DMS114 treated with DMSO at 0.1 percent for 48 hours (cell line): Measurements from ENCODE around the gene TCIRG1.

ENCODE experiments used
- DNase-seq: peaks from one replicate; lab custom pipeline; 2025; ENCODE audit not compliant: unreplicated experiment; lab: John Stamatoyannopoulos, UW

TCIRG1 gene

DNA sequence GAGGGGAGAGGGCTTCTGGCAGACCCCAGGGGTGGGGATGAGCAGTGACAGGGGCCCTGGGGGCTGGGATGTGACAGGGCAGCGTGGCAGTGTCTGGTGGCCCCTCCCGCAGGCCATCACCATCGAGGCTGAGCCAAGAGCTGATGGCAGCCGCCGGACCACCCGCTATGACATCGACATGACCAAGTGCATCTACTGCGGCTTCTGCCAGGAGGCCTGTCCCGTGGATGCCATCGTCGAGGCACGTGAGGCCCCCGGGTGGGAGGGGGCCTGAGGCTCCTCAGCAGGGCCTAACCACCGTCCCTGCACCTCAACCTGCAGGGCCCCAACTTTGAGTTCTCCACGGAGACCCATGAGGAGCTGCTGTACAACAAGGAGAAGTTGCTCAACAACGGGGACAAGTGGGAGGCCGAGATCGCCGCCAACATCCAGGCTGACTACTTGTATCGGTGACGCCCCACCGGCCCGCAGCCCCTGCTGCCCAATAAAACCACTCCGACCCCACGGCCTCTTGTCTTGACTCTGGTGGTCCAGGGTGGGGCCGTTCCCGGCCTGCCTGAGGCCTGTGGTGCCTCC is 2.6 kb upstream of the TCIRG1 start:
- no peak for DNase-seq

DNA sequence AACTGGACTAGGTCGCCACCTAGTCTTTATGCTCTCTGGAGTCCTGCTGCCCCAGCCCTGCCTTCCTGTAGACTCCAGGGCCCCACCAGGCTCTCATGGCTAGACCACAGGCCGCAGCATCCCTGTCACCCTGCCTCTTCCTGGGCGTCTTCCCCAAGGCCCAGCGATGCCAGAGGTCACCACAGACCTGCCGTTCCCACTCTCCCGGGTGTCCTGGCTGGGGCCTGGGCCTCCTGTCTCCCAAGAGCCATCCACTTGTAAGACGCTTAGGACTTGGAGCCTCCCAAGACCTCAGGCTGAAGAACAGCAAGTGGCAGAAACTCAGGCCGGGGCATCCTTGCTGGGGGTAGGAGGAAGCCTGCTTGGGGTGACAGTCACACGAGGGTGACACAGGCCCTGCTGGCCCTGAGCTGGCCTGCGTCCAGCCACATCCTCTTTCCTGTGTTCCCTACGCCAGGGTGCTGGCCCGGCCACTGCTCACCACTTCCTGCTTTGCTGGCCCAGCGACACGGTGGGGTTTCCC is 2.0 kb upstream of the TCIRG1 start:
- DNase-seq = no peak

DNA sequence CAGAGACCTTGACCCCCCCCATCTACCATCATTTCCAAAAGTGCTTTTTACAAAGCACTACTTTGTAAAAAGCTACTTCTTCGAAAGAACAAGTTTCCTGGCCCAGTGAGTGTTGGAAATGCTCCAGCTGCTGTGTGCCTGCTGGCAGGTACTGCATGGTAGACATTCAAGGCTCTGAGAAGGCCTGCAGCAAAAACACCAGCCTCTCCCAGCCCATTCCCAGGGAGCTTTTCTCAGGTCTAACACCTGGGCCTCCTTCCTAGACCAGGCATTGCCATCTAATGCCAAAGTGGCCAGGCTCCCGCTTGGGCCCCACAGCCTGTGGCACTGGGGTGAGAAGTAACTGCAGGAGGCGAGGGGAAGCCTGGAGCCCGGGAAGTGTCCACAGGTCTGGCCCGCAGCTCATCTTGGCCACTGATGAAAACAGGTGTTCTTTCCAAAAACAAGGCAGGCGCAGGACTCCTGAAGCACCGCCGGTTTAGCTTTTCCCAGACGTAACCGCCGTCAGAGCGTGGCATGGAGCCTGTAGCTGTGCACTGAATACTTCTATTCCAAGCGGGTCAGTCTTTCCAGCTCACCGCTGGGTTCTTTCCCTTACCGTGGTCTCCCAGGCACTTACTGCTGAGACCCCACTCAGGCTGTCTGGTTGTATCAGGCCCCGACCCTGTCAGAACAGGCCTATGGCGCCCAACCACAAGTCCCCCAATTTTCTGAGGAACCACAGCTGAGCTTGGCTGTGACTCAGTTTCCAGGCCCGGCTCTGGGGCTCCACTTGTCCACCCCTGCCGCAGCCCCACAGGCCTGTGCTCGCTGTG is 1.2 kb upstream of the TCIRG1 start:
- DNase-seq = no peak

DNA sequence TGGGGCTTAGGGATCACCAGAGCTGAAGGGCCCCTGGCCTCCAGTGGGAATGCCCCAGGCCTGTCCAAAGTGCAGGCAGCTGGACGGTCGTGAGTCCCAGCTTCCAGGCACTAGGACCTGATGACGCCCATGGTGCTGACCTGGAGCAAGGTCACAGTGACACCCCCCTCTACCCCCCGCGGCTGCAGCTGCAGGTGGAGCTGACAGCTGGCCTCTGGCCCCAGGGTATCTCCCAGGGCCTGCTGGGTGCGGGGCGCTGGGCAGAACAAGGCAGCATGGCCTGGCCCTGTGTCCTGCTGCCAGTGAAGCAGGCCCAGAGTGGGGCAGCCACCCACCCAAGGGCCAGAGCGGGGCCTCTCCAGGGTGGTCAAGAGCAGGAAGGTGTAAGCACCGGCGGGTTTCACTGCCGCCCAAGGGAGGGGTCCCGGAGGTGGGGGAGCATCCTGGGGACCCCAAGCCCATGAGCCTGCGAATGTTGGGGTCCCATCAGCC is 553 bp upstream of the TCIRG1 start:
- DNase-seq = no peak

DNA sequence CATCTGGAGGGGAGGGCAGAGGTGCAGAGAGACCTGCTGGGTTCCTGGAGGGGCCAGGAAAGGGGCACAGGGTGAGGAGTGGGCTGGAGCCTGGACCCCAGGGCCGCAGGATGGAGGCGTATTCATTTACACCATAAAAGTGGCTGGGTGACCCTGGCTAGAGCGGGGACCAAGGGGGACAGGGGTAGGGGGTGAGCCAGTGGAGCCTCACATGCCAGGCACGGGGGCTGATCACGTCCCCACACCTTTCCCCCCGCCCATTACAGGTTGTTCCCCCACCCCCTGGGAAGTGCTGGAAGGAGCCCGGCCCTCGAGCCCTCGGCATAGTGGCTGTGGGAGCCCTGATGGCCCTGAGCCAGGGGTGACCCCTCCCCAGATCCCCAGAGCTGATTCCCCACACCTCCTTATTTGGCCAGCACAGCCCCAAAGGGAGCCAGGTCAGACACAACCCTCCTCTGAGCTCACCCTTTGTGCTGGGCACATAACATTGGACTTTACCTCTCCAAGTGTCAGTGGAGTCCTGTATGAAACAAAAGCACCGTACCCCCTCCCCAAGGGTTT is 781 bp downstream of the TCIRG1 start:
- no peak for DNase-seq

DNA sequence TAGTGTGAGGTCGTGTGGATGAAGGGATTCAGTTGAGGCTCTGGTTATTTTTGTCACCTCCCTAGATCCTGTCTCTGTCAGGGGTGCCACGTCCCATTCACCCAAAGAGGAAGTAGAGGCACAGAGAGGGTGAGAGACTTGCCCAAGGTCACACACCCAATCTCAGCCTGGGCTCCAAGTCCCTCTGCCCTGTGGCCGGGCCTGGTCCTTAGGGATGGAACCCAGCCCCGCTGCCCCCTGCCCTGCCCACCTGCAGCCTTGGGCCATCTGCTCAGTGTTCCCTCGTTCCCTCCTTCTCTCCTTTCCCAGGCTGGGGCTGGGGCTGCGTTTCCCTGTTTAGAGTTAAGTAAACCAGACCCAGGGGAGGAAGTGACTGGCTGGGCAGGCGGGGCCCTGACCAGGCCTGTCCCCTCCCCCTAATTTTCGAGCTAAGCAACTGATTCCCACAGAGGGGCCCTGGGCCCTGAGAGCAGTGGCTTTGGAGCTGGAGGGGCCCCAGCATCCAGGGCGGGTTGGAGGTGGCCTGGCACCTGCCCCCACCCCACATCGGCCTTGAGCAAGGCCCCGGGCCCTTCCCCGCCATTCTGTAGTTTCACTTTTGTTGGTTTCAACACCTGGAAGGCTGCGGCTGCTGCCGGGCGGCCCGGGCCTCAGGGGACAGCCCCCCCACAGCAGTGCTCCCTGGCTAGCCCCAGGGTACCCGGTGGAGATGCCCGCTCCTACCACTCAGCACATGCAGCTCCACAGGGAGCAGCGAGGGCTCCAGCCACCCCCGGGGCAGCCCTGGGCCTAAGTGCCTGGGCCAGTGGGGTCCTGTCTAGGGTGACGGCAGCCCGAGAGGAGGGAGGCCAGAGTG is 1.5 kb downstream of the TCIRG1 start:
- DNase-seq = peak; percentile 82

DNA sequence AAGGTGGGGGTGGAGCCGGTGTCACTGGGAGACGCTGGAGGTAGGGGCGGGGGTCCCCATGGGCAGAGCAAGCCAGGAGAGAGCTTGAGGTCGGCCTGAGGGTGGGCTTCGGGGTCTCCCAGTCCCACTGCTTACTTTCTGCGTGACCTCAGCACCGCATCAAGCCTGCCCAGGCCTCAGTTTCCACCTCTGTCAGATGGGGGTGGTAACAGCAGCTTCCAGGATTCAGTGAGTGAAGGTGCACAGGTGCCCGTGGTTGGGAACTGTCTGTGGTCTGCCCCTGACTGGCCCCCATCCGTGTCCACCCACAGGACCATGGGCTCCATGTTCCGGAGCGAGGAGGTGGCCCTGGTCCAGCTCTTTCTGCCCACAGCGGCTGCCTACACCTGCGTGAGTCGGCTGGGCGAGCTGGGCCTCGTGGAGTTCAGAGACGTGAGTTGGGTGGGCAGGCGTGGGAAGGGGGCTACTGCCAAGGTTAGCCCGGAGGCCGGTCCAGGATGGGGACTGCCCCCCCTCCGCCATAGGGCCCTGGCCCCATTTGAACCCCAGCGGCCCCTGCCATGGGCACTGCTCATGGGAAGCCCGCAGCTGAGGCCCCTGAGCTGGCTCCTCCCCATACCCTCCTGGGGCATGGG is 2.2 kb downstream of the TCIRG1 start:
- no peak for DNase-seq

DNA sequence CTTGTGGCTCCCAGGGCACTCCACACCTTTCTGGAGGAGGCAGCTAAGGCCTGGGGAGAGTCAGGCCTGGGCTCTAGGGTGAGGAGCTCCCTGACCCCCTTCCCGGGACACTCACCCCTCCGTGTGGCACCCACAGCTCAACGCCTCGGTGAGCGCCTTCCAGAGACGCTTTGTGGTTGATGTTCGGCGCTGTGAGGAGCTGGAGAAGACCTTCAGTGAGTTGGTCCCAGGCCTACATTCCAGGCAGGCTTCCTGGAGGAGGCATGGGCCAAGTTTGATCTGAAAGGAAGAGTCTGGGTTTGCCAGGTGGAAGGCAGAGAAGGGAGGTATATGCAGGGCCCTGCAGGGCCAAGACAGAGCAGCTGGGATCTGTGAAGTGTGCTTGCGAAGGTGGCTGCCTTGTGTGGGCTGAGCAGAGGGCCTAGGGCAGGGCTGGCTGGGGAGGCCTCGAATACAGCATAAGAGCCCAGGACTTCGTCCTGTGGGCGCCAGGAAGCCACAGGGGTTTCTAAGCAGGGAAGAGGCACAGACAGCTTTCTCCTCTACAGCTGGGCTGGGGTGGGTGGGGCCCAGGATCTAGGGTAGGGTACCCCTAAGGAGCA is 2.9 kb downstream of the TCIRG1 start:
- no peak for DNase-seq

DNA sequence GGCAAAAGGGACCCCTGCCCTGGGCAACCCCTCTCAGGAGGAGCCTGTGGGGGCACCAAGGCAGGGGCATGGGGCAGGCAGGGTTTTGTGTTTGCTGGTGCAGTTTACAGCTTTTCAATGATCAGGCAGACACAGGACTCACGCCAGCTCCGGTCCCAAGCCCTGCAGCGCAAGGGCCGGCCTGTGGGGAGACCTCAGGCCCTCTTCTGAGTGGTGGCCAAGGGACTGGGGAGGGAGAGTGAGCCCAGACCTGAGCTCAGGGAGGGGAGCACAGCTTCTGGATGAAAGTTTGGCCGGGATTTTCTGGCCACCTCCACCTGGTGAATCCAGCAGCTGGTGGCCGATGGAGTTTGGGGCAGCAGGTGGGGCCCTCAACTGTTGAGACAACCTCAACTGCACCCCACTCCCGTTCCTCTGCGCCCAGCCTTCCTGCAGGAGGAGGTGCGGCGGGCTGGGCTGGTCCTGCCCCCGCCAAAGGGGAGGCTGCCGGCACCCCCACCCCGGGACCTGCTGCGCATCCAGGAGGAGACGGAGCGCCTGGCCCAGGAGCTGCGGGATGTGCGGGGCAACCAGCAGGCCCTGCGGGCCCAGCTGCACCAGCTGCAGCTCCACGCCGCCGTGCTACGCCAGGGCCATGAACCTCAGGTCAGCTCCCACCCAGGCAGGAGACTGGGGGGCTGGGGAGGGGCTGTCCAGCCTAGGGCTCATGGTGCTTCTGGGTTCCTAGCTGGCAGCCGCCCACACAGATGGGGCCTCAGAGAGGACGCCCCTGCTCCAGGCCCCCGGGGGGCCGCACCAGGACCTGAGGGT is 3.6 kb downstream of the TCIRG1 start:
- no peak for DNase-seq

DNA sequence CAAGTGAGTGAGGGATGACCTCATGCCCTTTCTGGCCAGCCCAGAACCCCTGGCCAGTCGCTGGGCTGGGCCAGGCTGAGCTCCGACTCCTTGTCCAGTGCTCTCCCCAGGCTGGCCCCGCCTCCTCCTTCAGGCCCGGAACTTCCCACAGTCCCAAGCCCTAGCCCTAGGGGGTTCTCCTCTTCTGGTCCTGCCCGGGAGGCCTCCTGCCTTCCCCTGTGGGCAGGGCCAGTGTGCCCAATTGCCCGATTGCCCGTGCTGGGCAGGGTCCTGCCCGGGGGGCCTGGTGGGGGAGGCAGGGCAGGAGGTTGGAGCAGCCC is 4.2 kb downstream of the TCIRG1 start:
- no peak for DNase-seq

DNA sequence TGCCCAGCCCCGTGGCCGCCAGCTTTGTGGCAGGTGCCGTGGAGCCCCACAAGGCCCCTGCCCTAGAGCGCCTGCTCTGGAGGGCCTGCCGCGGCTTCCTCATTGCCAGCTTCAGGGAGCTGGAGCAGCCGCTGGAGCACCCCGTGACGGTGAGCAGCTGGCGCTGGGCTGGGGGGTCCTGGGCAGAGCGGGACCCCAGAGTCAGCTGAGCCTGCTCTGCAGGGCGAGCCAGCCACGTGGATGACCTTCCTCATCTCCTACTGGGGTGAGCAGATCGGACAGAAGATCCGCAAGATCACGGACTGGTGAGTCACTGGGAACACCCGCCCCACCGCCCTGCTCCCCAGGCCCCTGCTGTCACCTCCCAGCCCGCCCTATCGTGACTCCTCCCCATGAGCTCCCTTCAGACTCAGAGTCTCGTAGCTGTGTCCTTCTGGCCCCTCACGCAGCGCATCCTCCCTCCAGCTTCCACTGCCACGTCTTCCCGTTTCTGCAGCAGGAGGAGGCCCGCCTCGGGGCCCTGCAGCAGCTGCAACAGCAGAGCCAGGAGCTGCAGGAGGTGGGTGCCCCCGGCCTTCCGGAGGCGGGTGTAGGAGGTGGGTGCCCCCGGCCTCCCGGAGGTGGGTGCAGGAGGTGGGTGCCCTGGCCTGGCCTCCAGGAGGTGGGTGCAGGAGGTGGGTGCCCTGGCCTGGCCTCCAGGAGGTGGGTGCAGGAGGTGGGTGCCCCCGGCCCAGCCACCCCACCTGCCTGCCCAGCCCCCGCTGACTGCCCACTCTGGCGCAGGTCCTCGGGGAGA is 4.7 kb downstream of the TCIRG1 start:
- DNase-seq = no peak

DNA sequence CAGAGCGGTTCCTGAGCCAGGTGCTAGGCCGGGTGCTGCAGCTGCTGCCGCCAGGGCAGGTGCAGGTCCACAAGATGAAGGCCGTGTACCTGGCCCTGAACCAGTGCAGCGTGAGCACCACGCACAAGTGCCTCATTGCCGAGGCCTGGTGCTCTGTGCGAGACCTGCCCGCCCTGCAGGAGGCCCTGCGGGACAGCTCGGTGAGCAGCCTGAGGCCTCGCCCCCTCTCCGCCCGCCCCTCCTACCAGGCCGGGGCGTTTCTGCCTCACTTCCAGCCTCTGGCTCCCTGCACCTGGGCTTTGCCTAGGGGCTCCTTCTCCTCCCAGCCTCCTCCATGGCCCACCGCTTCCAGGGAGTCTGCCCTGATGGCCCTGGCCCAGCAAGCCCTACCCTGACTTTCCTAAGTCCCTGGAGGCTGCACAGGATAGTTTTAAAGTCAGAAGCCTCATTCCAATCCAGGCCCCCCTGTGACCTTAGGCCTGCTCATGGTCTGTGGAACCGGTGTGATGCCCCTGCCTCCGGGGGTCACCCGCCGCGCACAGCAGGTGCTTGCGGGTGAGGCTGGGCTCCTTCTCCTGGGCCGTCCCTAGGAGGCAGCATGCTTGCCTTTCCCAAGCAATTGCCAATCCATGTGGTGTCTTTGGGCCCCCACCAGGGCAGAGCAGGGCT is 5.5 kb downstream of the TCIRG1 start:
- DNase-seq = no peak

DNA sequence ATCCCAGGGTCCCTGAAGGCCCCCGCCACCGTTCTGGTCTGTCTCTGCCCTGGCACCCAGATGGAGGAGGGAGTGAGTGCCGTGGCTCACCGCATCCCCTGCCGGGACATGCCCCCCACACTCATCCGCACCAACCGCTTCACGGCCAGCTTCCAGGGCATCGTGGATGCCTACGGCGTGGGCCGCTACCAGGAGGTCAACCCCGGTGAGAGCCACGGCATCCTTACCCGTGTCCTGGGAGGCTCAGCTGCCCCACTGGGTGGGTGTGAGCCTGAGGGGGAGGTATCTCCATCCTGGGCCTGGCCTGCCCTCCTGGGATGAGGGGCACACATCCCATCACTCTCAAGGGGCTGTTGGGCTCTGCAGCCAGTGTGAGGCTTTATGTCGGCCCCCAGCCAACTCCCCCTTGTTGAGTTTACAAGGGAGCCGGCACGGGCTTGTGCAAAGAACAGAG is 6.1 kb downstream of the TCIRG1 start:
- DNase-seq = no peak

DNA sequence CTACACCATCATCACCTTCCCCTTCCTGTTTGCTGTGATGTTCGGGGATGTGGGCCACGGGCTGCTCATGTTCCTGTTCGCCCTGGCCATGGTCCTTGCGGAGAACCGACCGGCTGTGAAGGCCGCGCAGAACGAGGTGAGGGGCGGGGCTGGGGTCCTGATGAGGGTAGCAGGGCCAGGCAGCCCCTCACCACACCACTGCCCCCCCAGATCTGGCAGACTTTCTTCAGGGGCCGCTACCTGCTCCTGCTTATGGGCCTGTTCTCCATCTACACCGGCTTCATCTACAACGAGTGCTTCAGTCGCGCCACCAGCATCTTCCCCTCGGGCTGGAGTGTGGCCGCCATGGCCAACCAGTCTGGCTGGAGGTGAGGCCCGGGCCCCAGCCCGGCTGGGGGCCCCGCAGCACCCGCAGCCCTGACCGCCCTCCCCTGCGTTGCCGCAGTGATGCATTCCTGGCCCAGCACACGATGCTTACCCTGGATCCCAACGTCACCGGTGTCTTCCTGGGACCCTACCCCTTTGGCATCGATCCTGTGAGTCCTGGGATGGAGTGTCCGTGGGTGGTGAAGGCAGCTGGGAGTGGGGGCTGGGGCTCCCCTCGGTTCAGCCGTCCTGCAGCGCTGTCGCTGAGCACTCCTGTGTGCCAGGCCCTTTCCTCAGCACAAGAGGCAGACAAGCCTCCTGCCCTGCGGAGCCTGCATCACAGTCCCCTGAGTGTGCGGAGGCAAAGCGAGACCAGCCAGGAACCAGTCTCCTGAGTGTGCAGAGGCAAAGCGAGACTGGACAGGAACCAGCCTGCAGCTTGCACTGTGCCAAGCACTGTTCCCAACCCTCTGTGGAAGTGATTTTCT is 8.8 kb downstream of the TCIRG1 start:
- DNase-seq = no peak

DNA sequence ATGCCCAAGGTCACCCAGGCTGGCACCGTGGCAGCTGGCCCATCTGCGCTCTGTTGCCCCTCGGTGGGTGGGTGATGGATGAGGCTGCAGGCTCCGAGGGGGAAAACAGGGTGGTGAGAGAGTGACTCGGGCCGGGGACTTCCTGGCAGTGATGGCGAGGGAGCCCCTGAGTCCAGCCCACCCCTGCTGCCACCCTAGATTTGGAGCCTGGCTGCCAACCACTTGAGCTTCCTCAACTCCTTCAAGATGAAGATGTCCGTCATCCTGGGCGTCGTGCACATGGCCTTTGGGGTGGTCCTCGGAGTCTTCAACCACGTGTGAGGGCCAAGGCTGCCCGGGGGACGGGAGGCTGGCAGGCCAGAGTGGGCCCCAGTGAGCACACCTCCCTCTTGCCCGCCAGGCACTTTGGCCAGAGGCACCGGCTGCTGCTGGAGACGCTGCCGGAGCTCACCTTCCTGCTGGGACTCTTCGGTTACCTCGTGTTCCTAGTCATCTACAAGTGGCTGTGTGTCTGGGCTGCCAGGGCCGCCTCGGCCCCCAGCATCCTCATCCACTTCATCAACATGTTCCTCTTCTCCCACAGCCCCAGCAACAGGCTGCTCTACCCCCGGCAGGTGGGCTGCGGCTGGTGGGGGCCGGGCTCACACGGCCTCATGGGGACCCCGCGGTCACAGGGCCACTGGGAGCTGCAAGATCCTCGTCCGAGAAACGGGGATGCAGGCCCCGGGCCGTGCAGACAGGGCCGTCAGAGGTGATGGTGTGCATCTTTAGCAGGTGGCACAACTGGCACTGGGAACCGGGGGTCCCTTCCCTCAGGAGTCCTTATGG is 10.1 kb downstream of the TCIRG1 start:
- no peak for DNase-seq
